ENCODE results near the gene HELQ.

DNA sequence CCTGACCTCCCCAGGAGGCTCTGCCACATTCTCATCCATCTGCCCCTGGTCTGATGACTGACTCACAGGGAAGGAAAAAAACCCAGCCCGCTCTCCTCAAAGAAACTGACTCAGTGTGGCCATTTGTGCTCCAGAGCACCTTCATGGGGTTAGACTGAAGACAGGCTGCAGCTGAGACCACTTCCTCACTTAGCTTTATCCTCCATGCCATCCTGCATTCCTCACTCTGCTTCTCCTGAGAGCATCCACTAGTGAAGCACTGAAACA lies 85.0 kb downstream of the HELQ start:
- TF ChIP-seq EZH2 (IDR thresholded peaks at IDR 0.05; ENCODE audit: borderline replicate concordance, low read length), result no peak
- TF ChIP-seq, protein P1, sequence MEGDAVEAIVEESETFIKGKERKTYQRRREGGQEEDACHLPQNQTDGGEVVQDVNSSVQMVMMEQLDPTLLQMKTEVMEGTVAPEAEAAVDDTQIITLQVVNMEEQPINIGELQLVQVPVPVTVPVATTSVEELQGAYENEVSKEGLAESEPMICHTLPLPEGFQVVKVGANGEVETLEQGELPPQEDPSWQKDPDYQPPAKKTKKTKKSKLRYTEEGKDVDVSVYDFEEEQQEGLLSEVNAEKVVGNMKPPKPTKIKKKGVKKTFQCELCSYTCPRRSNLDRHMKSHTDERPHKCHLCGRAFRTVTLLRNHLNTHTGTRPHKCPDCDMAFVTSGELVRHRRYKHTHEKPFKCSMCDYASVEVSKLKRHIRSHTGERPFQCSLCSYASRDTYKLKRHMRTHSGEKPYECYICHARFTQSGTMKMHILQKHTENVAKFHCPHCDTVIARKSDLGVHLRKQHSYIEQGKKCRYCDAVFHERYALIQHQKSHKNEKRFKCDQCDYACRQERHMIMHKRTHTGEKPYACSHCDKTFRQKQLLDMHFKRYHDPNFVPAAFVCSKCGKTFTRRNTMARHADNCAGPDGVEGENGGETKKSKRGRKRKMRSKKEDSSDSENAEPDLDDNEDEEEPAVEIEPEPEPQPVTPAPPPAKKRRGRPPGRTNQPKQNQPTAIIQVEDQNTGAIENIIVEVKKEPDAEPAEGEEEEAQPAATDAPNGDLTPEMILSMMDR (conservative IDR thresholded peaks at IDR 0.05 in 1 of 2, IDR thresholded peaks at IDR 0.05 in 1 of 2; ENCODE audit: extremely low read depth in 1 of 2, insufficient read depth in 1 of 2, low read depth in 1 of 2, low read length in 2 of 2), result no peak

Measured in mammary epithelial cell (primary cell).